ENCODE data around the gene POGLUT3. TPM values are rescaled to one million over a fixed set of nuclear protein-coding genes. Genes with fewer than 3 reads are reported as not detected.

The POGLUT3 gene
- total and polyA plus RNA-seq, 2 of the 4 experiments (the other 2 are of a cell fraction): 31.7 to 34.8 TPM

DNA sequence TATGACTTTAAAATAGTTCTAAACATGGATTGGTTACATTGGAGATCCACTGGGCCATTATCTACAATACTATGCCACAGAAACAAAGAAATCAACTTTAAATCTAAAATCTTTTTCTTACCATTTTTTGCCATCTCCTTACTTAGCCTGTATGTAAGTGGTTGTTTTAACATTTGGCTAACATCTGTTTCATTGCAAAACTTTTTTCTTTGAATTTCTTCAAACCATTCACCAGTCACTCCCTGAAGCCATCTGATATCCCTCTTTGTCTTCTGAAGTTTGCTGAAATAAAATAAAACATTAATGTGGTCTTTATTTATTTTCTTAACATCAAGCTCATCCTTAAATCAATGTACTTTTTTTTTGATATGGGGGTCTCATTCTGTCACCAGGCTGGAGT, 43.3 kb upstream of the POGLUT3 start:
- no peak overlapping the region for H2AFZ ChIP-seq (replicated peaks; ENCODE audit: low read length, poor library complexity)
- no peak overlapping the region for H2BK15ac ChIP-seq (ENCODE audit: low read depth, low read length)
- H3K4me3 ChIP-seq (ENCODE audit: insufficient read depth, low read depth, low read length): no peak overlapping the region
- DNase-seq (no peak), ATAC-seq (ENCODE audit: low read depth) (no peak)
- H2AK5ac ChIP-seq (ENCODE audit: low read depth, low read length): no peak overlapping the region
- H4K91ac ChIP-seq (ENCODE audit: insufficient read depth, low read depth, low read length): no peak overlapping the region
- ChIA-PET POLR2A (ENCODE audit: unreplicated experiment) (no interaction called here), CTCF (no interaction called here)
- no peaks in the 10 kb centered on the region; the same call in 1 of the 2 replicates for H3K27me3 ChIP-seq (ENCODE audit: control insufficient read depth, insufficient read depth, low read length)
- H3K36me3 ChIP-seq (ENCODE audit: control insufficient read depth, insufficient read depth, low read length): no peaks in the 10 kb centered on the region
- no peak overlapping the region for H4K5ac ChIP-seq (ENCODE audit: low read depth, low read length)
- no peak overlapping the region for H2AK9ac ChIP-seq (replicated peaks; ENCODE audit: low read depth, low read length, poor library complexity)
- in situ Hi-C loops (cut with MboI; ENCODE audit: low sequenced_read_pairs) (no loop called here), dilution Hi-C loops (cut with HindIII; ENCODE audit: low sequenced_read_pairs, unreplicated experiment) (no loop called here), intact Hi-C loops (cut with micrococcal nuclease) (no loop called here)
- no TSS peak for BruUV-seq (replicated peaks)
- H3K9ac ChIP-seq (ENCODE audit: low read depth, low read length): no peak overlapping the region
- H4K20me1 ChIP-seq (ENCODE audit: insufficient read depth, low read length): no peaks in the 10 kb centered on the region
- H3K14ac ChIP-seq (replicated peaks; ENCODE audit: low read depth, low read length): no peak overlapping the region
- no peak overlapping the region for H3K18ac ChIP-seq (ENCODE audit: low read depth, low read length)
- H2BK120ac ChIP-seq (ENCODE audit: low read depth, low read length): no peak overlapping the region
- no peak overlapping the region for H3K56ac ChIP-seq (ENCODE audit: extremely low read depth, insufficient read depth, low read length)
- no peak overlapping the region for H3K23ac ChIP-seq (ENCODE audit: low read depth, low read length)
- H3K4ac ChIP-seq (ENCODE audit: low read depth, low read length): no peak overlapping the region
- H3K27ac ChIP-seq (ENCODE audit: insufficient read depth, low read length): no peak overlapping the region
- TF ChIP-seq RFX5 (IDR thresholded peaks at IDR 0.05; ENCODE audit: low read depth, low read length) (no peak), CHD1 (IDR thresholded peaks at IDR 0.05; ENCODE audit: low read depth, low read length) (no peak), CEBPB (IDR thresholded peaks at IDR 0.05; ENCODE audit: low read depth, low read length) (no peak), SMC3 (IDR thresholded peaks at IDR 0.05; ENCODE audit: low read depth, low read length) (no peak)
- no peaks in the 10 kb centered on the region for H3K9me3 ChIP-seq (ENCODE audit: control insufficient read depth, insufficient read depth, low read length)
- H3K79me1 ChIP-seq (ENCODE audit: low read depth in 1 of 2, low read length in 2 of 2): no peaks in the 10 kb centered on the region
- H3K4me2 ChIP-seq (ENCODE audit: low read depth, low read length): no peak overlapping the region
- H4K8ac ChIP-seq (ENCODE audit: low read depth in 2 of 2, low read length in 2 of 2): no peak overlapping the region
- no peak overlapping the region for H2BK20ac ChIP-seq (ENCODE audit: low read depth, low read length)
- no peaks in the 10 kb centered on the region for H3K9me1 ChIP-seq (ENCODE audit: insufficient read depth, low read length)
- H3K4me1 ChIP-seq (ENCODE audit: control insufficient read depth, insufficient read depth, low read length): no peaks in the 10 kb centered on the region; the same call in none of the 2 replicates
- no peak overlapping the region for H2BK5ac ChIP-seq (ENCODE audit: low read depth, low read length, poor library complexity, severe bottlenecking)

Data from IMR-90 (cell line).